ENCODE data around the gene UST.

Gene UST

DNA sequence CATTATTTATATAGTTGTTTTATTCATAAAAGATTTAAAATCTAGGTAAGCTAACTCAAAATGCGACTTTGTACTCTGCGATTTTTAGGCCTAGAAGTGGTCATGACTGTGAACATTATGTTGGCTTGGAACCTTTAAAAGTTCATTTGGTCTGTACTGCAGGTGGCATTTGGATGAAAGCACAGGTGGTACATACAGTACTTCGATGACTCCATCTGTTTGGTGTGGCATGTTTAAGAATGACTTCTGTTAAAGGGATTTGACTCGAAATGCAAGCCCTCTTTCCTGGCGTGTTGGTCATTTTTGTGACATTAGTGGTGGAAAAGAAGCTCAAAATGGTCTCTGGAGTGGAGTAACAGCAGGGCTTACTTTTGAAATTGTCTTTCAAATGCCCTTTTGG lies 118.1 kb downstream of the UST start:
- CTCF ChIA-PET = no interaction called here
- DNase-seq (ENCODE audit: extremely low spot score) = no peak
- no peak for TF ChIP-seq ARNT (IDR thresholded peaks at IDR 0.05)
- no peak for TF ChIP-seq FOXK2 (IDR thresholded peaks at IDR 0.05)
- TF ChIP-seq L3MBTL2 (conservative IDR thresholded peaks at IDR 0.05) = no peak
- no peak for TF ChIP-seq SUZ12 (IDR thresholded peaks at IDR 0.05)
- TF ChIP-seq, protein P1, sequence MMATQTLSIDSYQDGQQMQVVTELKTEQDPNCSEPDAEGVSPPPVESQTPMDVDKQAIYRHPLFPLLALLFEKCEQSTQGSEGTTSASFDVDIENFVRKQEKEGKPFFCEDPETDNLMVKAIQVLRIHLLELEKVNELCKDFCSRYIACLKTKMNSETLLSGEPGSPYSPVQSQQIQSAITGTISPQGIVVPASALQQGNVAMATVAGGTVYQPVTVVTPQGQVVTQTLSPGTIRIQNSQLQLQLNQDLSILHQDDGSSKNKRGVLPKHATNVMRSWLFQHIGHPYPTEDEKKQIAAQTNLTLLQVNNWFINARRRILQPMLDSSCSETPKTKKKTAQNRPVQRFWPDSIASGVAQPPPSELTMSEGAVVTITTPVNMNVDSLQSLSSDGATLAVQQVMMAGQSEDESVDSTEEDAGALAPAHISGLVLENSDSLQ (IDR thresholded peaks at IDR 0.05) = no peak
- POLR2A ChIA-PET = no interaction called here

DNA sequence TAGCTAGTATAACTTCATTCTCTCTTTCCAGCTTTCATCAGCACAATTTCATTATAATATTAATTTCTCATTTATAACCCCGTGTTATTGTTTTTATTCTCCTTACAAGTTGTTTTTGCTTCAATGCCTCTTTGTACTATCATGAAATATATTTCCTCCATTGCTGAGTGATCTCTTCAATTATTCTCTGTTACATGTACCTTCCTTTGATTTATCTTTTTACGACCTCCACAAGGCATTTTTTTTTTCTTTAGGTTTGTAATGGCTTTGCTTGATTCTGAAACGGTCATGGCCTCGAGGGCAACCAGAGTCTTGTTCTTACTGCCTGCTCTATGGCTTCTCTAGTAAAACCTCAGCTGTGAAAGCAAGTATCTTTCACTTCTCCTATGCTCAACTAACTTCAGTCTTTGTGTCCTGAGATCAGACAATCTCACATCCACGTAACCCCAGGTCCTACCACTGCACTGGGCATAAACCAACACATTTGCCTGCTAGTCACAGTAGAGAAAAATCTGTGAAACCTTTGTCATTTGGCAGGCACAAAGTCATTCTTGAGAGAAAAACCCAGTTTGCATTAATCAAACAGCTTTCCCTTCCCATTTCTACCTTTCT lies 119.9 kb downstream of the UST start:
- POLR2A ChIA-PET = no interaction called here
- DNase-seq (ENCODE audit: extremely low spot score) = no peak
- TF ChIP-seq ELF4 (IDR thresholded peaks at IDR 0.05) = no peak
- TF ChIP-seq ZNF384 (IDR thresholded peaks at IDR 0.05) = peak; percentile 69
- TF ChIP-seq, protein P1 (IDR thresholded peaks at IDR 0.05) = peak; percentile 40; the same call in 1 of the 2 replicates
- no peak for TF ChIP-seq BHLHE40 (IDR thresholded peaks at IDR 0.05; ENCODE audit: borderline replicate concordance)
- TF ChIP-seq FOXM1 (IDR thresholded peaks at IDR 0.05; ENCODE audit: borderline replicate concordance) = no peak
- no peak for TF ChIP-seq HDGF (IDR thresholded peaks at IDR 0.05; ENCODE audit: borderline replicate concordance)
- TF ChIP-seq LEF1 (IDR thresholded peaks at IDR 0.05; ENCODE audit: borderline replicate concordance) = no peak
- TF ChIP-seq L3MBTL2 (conservative IDR thresholded peaks at IDR 0.05) = no peak
- CTCF ChIA-PET = interaction anchor here (0.6 kb wide), 1 partner anchor 31 kb away, joined by 3 read pairs; no protein-coding TSS in a partner anchor

DNA sequence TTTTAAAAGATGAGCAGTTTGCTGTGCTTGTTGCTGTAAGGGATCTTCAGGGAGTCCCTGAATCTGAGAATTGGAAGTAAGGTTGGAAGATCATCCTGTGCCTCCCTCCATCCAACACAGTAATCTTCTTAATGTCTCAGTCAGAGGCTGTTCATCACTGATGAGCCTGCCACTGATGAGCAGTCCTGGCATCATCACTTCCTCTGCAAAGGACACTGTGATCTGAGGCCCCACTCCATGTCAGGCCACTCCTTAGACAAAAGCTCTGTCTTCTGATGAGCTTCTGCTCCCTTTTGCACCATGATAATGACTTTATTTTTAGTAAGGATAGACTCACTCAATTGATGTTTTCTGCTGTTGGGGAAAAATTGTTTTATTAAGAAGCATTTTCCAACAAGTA lies 121.0 kb downstream of the UST start:
- no peak for TF ChIP-seq L3MBTL2 (conservative IDR thresholded peaks at IDR 0.05)
- no peak for TF ChIP-seq CTBP1 (IDR thresholded peaks at IDR 0.05; ENCODE audit: borderline replicate concordance)
- no peak for TF ChIP-seq HDGF (IDR thresholded peaks at IDR 0.05; ENCODE audit: borderline replicate concordance)
- no peak for TF ChIP-seq FOXM1 (IDR thresholded peaks at IDR 0.05; ENCODE audit: borderline replicate concordance)
- TF ChIP-seq NFRKB (IDR thresholded peaks at IDR 0.05) = no peak
- no peak for TF ChIP-seq ZNF384 (IDR thresholded peaks at IDR 0.05)
- no peak for TF ChIP-seq LEF1 (IDR thresholded peaks at IDR 0.05; ENCODE audit: borderline replicate concordance)
- no peak for TF ChIP-seq SP1 (IDR thresholded peaks at IDR 0.05)
- TF ChIP-seq BHLHE40 (IDR thresholded peaks at IDR 0.05; ENCODE audit: borderline replicate concordance) = no peak
- TF ChIP-seq SUZ12 (IDR thresholded peaks at IDR 0.05) = no peak
- TF ChIP-seq FOXK2 (IDR thresholded peaks at IDR 0.05) = no peak
- no peak for TF ChIP-seq FOXA1 (IDR thresholded peaks at IDR 0.05)
- TF ChIP-seq, protein P1 (IDR thresholded peaks at IDR 0.05) = no peak
- TF ChIP-seq ELF4 (IDR thresholded peaks at IDR 0.05) = no peak
- no peak for TF ChIP-seq TARDBP (IDR thresholded peaks at IDR 0.05)
- ChIA-PET POLR2A (no interaction called here), CTCF (no interaction called here)
- no peak for DNase-seq (ENCODE audit: extremely low spot score)

DNA sequence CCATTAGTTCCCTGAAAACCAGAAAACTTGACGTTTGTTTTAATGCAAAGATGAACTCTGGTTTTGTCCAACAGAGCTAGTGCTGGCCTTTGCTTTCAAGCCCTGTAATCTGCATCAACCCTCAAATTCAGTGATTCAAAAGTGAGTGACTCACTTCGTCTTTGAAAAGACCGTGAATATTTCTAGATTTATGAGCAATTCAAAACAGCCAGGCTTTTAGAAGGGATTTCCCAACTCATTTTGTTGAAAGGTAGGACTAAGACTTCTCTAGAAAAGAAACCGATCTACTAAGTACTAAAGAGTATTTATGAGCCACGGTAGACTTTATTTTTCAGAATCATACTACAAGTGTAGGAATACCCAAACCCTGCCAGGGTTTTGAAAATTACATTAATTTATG lies 121.5 kb downstream of the UST start:
- no peak for TF ChIP-seq FOXA1 (IDR thresholded peaks at IDR 0.05)
- no peak for TF ChIP-seq HDGF (IDR thresholded peaks at IDR 0.05; ENCODE audit: borderline replicate concordance)
- no peak for TF ChIP-seq ARNT (IDR thresholded peaks at IDR 0.05)
- no peak for TF ChIP-seq ELF4 (IDR thresholded peaks at IDR 0.05)
- TF ChIP-seq BHLHE40 (IDR thresholded peaks at IDR 0.05; ENCODE audit: borderline replicate concordance) = no peak
- no peak for TF ChIP-seq NFRKB (IDR thresholded peaks at IDR 0.05)
- no peak for TF ChIP-seq SP1 (IDR thresholded peaks at IDR 0.05)
- no peak for TF ChIP-seq LEF1 (IDR thresholded peaks at IDR 0.05; ENCODE audit: borderline replicate concordance)
- no peak for TF ChIP-seq L3MBTL2 (conservative IDR thresholded peaks at IDR 0.05)
- no peak for TF ChIP-seq FOXK2 (IDR thresholded peaks at IDR 0.05)
- TF ChIP-seq ZNF384 (IDR thresholded peaks at IDR 0.05) = no peak
- TF ChIP-seq FOXM1 (IDR thresholded peaks at IDR 0.05; ENCODE audit: borderline replicate concordance) = no peak
- no peak for TF ChIP-seq CTBP1 (IDR thresholded peaks at IDR 0.05; ENCODE audit: borderline replicate concordance)
- no peak for TF ChIP-seq TARDBP (IDR thresholded peaks at IDR 0.05)
- TF ChIP-seq SUZ12 (IDR thresholded peaks at IDR 0.05) = no peak
- TF ChIP-seq, protein P1 (IDR thresholded peaks at IDR 0.05) = no peak
- ChIA-PET CTCF (no interaction called here), POLR2A (no interaction called here)
- no peak for DNase-seq (ENCODE audit: extremely low spot score)

DNA sequence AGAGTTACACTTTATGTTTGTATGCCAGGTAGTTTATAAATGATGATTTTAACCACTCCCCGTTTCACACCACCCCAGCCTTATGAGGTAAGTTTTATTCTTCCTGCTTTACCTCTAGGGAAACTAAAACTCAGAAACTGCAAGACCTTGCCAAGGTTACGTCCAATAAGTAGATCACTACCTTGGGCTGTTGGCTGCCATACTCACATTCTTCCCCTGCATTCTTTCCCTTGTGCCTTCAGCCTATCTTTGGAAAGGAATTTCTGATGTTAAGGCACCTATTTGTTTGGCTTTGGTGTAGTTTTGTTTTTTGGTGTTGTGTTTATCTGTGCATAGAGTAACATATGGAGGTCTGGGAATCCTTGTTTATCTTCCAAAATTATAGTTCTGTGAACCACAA lies 122.1 kb downstream of the UST start:
- POLR2A ChIA-PET = no interaction called here
- TF ChIP-seq CTBP1 (IDR thresholded peaks at IDR 0.05; ENCODE audit: borderline replicate concordance) = no peak
- TF ChIP-seq LEF1 (IDR thresholded peaks at IDR 0.05; ENCODE audit: borderline replicate concordance) = no peak
- TF ChIP-seq ARNT (IDR thresholded peaks at IDR 0.05) = no peak
- TF ChIP-seq FOXM1 (IDR thresholded peaks at IDR 0.05; ENCODE audit: borderline replicate concordance) = no peak
- TF ChIP-seq ZNF384 (IDR thresholded peaks at IDR 0.05) = no peak
- no peak for TF ChIP-seq BHLHE40 (IDR thresholded peaks at IDR 0.05; ENCODE audit: borderline replicate concordance)
- TF ChIP-seq ELF4 (IDR thresholded peaks at IDR 0.05) = no peak
- TF ChIP-seq SP1 (IDR thresholded peaks at IDR 0.05) = no peak
- TF ChIP-seq HDGF (IDR thresholded peaks at IDR 0.05; ENCODE audit: borderline replicate concordance) = no peak
- no peak for TF ChIP-seq L3MBTL2 (conservative IDR thresholded peaks at IDR 0.05)
- TF ChIP-seq FOXK2 (IDR thresholded peaks at IDR 0.05) = no peak
- no peak for TF ChIP-seq NFRKB (IDR thresholded peaks at IDR 0.05)
- TF ChIP-seq SUZ12 (IDR thresholded peaks at IDR 0.05) = no peak
- CTCF ChIA-PET = no interaction called here
- DNase-seq (ENCODE audit: extremely low spot score) = no peak
